K562 treated with DMSO at 1 percent for 12 hours (cell line): Measurements from ENCODE around the gene LPAR5. TPM values are rescaled to one million over a fixed set of nuclear protein-coding genes. Genes with fewer than 3 reads are reported as not detected.

Source experiments
- total RNA-seq: library from RNA; unstranded; fragments of 300-600 nt; gene quantifications from 2 replicates; pipeline ENCODE4 v1.2.3, GENCODE V29; 2022; ENCODE audit not compliant: insufficient read depth

Gene LPAR5
- total RNA-seq, result 4.9 and 11.5 TPM in 2 replicates

DNA sequence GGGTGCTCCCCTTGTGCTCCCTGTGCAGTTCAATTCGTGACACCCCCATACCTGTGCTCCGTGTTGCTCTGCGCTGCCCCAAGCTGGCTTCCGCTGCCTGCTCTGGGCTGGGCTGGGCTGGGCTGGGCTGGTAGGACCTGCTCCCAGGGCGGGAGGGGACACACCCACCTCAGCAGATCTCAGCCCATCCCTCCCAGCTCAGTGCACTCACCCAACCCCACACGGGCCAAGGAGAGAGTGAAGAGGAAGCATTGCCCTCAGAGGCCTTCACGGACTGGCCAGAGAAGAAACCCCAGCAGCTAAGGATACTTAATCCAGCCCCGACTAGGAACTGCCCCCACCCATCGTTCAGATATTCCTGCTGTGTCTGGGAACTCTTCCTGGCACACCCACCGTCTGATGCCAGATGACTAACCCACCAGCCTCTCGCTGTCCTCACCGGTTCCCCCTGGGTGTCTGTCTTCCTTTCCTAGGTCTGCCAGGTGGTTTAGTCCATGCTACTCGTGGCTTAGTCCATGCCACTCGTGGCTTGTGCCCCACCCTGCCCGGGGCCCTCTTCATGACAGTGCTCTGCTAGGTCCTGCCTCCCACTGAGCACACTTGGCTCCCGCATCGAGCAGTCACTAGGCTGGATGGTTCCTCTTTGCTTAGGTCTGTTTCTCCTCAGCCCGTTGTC lies at the start of gene LPAR5:
TSS of gene LPAR5 (minus strand) at position 104 of the 676 bp plus-strand sequence. CDS start 14,711 bp downstream, outside the sequence.

DNA sequence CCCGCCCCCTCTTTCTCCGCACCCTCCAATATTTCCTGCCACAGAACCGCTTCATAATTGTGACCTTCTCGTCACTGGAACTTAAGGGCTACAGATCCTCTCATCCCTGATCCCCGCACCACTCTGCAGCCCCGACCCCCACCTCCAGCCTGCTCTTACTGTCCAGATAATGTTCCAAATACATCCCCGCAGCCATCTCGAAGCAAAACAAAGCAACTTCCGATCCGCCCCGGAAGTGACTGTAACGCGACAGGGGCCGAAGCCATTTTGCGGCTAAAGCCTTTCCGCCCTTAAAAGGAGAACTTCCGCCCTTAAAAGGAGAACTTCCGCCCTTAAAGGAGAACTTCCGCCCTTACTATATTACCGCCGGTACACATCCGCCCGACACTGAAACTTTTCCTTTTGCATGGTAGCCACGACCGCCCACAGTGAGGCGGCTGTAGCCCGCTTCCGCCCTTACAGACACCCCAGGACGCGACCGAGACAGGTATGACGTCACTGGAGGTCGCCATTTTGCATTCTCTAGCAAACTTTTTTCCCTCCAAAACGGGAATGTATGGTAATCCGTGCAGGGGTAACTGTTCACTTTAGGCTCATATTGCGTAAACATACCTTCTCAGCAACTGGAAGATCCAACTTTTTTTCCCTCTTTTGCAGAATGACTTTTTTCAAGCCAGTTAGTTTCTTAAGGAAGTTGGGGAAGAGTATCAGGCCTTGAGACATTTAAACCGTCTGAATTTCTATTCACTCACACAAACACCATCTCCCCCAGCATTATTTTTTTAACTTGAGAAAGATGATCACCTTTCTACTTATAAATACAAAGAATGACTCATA lies 27.4 kb upstream of the LPAR5 start, which contains the start of gene ING4:
TSS of gene ING4 (minus strand) at position 214 of the 837 bp plus-strand sequence. CDS start at position 196, 18 bp downstream.

DNA sequence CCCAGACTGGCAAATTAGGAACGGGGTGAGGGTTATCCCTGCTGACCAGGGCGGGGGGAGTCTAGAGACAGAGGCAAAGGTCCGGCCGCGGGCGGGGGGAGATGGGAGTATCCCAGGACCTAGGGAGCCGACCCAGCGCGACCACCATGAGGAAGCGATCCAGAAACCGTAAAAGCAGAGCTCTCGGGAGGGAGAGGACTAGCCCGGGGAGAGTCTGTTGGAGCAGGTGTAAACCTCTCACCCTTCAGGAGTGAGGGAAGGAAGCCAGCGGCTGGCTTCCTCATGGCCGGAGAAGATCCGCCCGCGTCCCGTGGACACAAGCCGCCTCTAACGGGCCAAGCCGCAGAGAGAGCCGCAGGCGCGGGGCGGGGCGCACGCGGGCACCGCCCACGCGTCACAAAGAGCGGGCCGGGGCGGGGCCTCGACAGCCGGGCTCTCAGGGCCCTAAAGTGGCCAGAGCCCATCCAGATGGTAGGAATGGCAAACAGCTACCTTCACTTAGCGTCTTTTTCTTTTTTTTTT lies 11.4 kb upstream of the LPAR5 start, which contains the start of gene ACRBP:
TSS of gene ACRBP (minus strand) at position 350 of the 522 bp plus-strand sequence. CDS start at position 284, 66 bp downstream.

Other genes starting within 250 kb of the LPAR5 start
- gene CD27, start 191.0 kb downstream of the LPAR5 start, total RNA-seq, result not detected in 2 replicates
- 4.0 and 4.1 TPM in 2 replicates for gene TAPBPL, start 183.9 kb downstream of the LPAR5 start, total RNA-seq
- gene VAMP1, start 165.3 kb downstream of the LPAR5 start, total RNA-seq, result 7.3 and 12.2 TPM in 2 replicates
- 103 and 126 TPM in 2 replicates for gene MRPL51, start 142.7 kb downstream of the LPAR5 start, total RNA-seq
- gene NCAPD2, start 141.9 kb downstream of the LPAR5 start, total RNA-seq, result 34.7 and 104 TPM in 2 replicates
- 2,249 and 2,330 TPM in 2 replicates for gene GAPDH, start 101.4 kb downstream of the LPAR5 start, total RNA-seq
- gene IFFO1, start 79.9 kb downstream of the LPAR5 start, total RNA-seq, result 0.77 TPM in 1 of 2 replicates, not detected in the other
- gene NOP2, start 67.7 kb downstream of the LPAR5 start, total RNA-seq, result 9.0 and 35.2 TPM in 2 replicates
- gene CHD4, start 28.6 kb downstream of the LPAR5 start, total RNA-seq, result 176 and 289 TPM in 2 replicates
- gene ACRBP, start 11.5 kb upstream of the LPAR5 start, total RNA-seq, result 4.4 and 7.7 TPM in 2 replicates
- 22.3 and 34.4 TPM in 2 replicates for gene ING4, start 27.2 kb upstream of the LPAR5 start, total RNA-seq
- 7.5 and 38.1 TPM in 2 replicates for gene ZNF384, start 53.4 kb upstream of the LPAR5 start, total RNA-seq
- gene PIANP, start 64.9 kb upstream of the LPAR5 start, total RNA-seq, result not detected in 2 replicates
- 21.1 and 32.5 TPM in 2 replicates for gene COPS7A, start 88.1 kb upstream of the LPAR5 start, total RNA-seq
- gene MLF2, start 117.2 kb upstream of the LPAR5 start, total RNA-seq, result 133 and 149 TPM in 2 replicates
- 336 and 424 TPM in 2 replicates for gene PTMS, start 130.4 kb upstream of the LPAR5 start, total RNA-seq
- 0.92 and 1.6 TPM in 2 replicates for gene LAG3, start 136.6 kb upstream of the LPAR5 start, total RNA-seq
- 0.70 TPM in 1 of 2 replicates, not detected in the other for gene CD4, start 153.6 kb upstream of the LPAR5 start, total RNA-seq
- 2.0 and 3.7 TPM in 2 replicates for gene GPR162, start 185.9 kb upstream of the LPAR5 start, total RNA-seq
- 17.7 and 18.5 TPM in 2 replicates for gene P3H3, start 192.4 kb upstream of the LPAR5 start, total RNA-seq
- gene GNB3, start 205.0 kb upstream of the LPAR5 start, total RNA-seq, result 3.0 and 3.1 TPM in 2 replicates
- gene CDCA3, start 215.3 kb upstream of the LPAR5 start, total RNA-seq, result 32.5 and 43.7 TPM in 2 replicates
- 45.6 and 61.5 TPM in 2 replicates for gene USP5, start 216.2 kb upstream of the LPAR5 start, total RNA-seq
- gene TPI1, start 231.6 kb upstream of the LPAR5 start, total RNA-seq, result 410 and 515 TPM in 2 replicates
- 5.4 and 6.6 TPM in 2 replicates for gene SPSB2, start 237.3 kb upstream of the LPAR5 start, total RNA-seq